A673 (cell line): ENCODE results near the gene COL5A2.
A peak's percentile ranks its signal among the peaks of the same experiment; 100 is the strongest.

Experiments
- CTCF ChIP-seq: fragments of 300-800, 200-600 bp; sonication (generic); conservative IDR thresholded peaks from 2 replicates; pipeline ENCODE4 v1.5.1; 2017; ENCODE audit warnings: low read depth, mild to moderate bottlenecking, antibody characterized with exemption, low read length, moderate library complexity, mixed read lengths
- EZH2 ChIP-seq: fragments of 200-600 bp; sonication (generic); IDR thresholded peaks from 2 replicates; pipeline ENCODE4 v1.6.1; 2017; ENCODE audit warnings: borderline replicate concordance, low read depth, mild to moderate bottlenecking, mixed read lengths, antibody characterized with exemption, low read length; ENCODE audit not compliant: poor library complexity, severe bottlenecking

- 0 out of 2 replicates have a peak, but pooled peaks have one; percentile 22 for TF ChIP-seq CTCF
- no peak for TF ChIP-seq EZH2
Observed at GRCh38 chr2:188983427-188984064, 196.0 kb downstream of the COL5A2 start.
